ENCODE results near the gene FAM180A. TPM values are rescaled to one million over a fixed set of nuclear protein-coding genes. Genes with fewer than 3 reads are reported as not detected.

Gene FAM180A
- total and polyA plus RNA-seq, 2 experiments from 2014 or later: not detected

DNA sequence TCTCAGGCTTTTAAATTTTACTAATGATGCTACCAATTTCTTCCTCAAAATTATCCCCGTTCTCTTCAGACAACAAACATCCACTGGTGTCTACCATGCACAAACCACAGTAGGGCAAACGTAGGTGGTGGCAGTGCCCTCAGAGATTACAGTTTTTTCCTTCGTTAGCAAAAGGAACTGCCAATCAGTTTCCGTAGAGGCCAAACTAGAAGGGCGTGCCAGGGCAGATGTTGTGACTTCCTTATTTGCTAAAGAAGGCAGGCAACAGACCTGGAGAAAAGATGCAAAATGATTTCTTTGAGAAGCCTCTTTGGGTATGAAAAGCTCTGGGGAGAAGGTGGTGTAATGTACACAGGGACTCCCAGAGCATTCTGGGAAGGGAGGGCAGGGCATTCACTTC, 7.6 kb upstream of the FAM180A start:
- no peaks in the 10 kb centered on the region for H4K20me1 ChIP-seq (replicated peaks; ENCODE audit: insufficient read depth)
- H3K4me3 ChIP-seq: no peak overlapping the region
- no peaks in the 10 kb centered on the region for H3K36me3 ChIP-seq (ENCODE audit: insufficient read depth)
- no peak overlapping the region for H3K4me2 ChIP-seq
- no peak overlapping the region for H2AFZ ChIP-seq
- TF ChIP-seq, protein P1, sequence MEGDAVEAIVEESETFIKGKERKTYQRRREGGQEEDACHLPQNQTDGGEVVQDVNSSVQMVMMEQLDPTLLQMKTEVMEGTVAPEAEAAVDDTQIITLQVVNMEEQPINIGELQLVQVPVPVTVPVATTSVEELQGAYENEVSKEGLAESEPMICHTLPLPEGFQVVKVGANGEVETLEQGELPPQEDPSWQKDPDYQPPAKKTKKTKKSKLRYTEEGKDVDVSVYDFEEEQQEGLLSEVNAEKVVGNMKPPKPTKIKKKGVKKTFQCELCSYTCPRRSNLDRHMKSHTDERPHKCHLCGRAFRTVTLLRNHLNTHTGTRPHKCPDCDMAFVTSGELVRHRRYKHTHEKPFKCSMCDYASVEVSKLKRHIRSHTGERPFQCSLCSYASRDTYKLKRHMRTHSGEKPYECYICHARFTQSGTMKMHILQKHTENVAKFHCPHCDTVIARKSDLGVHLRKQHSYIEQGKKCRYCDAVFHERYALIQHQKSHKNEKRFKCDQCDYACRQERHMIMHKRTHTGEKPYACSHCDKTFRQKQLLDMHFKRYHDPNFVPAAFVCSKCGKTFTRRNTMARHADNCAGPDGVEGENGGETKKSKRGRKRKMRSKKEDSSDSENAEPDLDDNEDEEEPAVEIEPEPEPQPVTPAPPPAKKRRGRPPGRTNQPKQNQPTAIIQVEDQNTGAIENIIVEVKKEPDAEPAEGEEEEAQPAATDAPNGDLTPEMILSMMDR (conservative IDR thresholded peaks at IDR 0.05; ENCODE audit: low read depth in 2 of 2): no peak
- TF ChIP-seq, protein P2, sequence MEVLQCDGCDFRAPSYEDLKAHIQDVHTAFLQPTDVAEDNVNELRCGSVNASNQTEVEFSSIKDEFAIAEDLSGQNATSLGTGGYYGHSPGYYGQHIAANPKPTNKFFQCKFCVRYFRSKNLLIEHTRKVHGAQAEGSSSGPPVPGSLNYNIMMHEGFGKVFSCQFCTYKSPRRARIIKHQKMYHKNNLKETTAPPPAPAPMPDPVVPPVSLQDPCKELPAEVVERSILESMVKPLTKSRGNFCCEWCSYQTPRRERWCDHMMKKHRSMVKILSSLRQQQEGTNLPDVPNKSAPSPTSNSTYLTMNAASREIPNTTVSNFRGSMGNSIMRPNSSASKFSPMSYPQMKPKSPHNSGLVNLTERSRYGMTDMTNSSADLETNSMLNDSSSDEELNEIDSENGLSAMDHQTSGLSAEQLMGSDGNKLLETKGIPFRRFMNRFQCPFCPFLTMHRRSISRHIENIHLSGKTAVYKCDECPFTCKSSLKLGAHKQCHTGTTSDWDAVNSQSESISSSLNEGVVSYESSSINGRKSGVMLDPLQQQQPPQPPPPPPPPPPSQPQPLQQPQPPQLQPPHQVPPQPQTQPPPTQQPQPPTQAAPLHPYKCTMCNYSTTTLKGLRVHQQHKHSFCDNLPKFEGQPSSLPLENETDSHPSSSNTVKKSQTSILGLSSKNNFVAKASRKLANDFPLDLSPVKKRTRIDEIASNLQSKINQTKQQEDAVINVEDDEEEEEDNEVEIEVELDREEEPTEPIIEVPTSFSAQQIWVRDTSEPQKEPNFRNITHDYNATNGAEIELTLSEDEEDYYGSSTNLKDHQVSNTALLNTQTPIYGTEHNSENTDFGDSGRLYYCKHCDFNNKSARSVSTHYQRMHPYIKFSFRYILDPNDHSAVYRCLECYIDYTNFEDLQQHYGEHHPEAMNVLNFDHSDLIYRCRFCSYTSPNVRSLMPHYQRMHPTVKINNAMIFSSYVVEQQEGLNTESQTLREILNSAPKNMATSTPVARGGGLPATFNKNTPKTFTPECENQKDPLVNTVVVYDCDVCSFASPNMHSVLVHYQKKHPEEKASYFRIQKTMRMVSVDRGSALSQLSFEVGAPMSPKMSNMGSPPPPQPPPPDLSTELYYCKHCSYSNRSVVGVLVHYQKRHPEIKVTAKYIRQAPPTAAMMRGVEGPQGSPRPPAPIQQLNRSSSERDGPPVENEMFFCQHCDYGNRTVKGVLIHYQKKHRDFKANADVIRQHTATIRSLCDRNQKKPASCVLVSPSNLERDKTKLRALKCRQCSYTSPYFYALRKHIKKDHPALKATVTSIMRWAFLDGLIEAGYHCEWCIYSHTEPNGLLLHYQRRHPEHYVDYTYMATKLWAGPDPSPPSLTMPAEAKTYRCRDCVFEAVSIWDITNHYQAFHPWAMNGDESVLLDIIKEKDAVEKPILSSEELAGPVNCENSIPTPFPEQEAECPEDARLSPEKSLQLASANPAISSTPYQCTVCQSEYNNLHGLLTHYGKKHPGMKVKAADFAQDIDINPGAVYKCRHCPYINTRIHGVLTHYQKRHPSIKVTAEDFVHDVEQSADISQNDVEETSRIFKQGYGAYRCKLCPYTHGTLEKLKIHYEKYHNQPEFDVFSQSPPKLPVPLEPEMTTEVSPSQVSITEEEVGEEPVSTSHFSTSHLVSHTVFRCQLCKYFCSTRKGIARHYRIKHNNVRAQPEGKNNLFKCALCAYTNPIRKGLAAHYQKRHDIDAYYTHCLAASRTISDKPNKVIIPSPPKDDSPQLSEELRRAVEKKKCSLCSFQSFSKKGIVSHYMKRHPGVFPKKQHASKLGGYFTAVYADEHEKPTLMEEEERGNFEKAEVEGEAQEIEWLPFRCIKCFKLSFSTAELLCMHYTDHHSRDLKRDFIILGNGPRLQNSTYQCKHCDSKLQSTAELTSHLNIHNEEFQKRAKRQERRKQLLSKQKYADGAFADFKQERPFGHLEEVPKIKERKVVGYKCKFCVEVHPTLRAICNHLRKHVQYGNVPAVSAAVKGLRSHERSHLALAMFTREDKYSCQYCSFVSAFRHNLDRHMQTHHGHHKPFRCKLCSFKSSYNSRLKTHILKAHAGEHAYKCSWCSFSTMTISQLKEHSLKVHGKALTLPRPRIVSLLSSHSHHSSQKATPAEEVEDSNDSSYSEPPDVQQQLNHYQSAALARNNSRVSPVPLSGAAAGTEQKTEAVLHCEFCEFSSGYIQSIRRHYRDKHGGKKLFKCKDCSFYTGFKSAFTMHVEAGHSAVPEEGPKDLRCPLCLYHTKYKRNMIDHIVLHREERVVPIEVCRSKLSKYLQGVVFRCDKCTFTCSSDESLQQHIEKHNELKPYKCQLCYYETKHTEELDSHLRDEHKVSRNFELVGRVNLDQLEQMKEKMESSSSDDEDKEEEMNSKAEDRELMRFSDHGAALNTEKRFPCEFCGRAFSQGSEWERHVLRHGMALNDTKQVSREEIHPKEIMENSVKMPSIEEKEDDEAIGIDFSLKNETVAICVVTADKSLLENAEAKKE (CRISPR knock-in tag; IDR thresholded peaks at IDR 0.05): no peak
- TF ChIP-seq POLR2AphosphoS5 (IDR thresholded peaks at IDR 0.05; ENCODE audit: low read depth) (no peak), EZH2 (IDR thresholded peaks at IDR 0.05; ENCODE audit: low read depth, unreplicated experiment) (no peak), CREB1 (CRISPR knock-in tag; IDR thresholded peaks at IDR 0.05; ENCODE audit: low read depth) (no peak), NANOG (IDR thresholded peaks at IDR 0.05; ENCODE audit: borderline replicate concordance) (no peak), EZH2phosphoT487 (IDR thresholded peaks at IDR 0.05; ENCODE audit: unreplicated experiment) (no peak), STAT1 (IDR thresholded peaks at IDR 0.05; ENCODE audit: unreplicated experiment) (no peak), JUNB (IDR thresholded peaks at IDR 0.05; ENCODE audit: unreplicated experiment) (no peak), ZNF114 (CRISPR knock-in tag; IDR thresholded peaks at IDR 0.05) (no peak)
- TF ChIP-seq, protein P3, sequence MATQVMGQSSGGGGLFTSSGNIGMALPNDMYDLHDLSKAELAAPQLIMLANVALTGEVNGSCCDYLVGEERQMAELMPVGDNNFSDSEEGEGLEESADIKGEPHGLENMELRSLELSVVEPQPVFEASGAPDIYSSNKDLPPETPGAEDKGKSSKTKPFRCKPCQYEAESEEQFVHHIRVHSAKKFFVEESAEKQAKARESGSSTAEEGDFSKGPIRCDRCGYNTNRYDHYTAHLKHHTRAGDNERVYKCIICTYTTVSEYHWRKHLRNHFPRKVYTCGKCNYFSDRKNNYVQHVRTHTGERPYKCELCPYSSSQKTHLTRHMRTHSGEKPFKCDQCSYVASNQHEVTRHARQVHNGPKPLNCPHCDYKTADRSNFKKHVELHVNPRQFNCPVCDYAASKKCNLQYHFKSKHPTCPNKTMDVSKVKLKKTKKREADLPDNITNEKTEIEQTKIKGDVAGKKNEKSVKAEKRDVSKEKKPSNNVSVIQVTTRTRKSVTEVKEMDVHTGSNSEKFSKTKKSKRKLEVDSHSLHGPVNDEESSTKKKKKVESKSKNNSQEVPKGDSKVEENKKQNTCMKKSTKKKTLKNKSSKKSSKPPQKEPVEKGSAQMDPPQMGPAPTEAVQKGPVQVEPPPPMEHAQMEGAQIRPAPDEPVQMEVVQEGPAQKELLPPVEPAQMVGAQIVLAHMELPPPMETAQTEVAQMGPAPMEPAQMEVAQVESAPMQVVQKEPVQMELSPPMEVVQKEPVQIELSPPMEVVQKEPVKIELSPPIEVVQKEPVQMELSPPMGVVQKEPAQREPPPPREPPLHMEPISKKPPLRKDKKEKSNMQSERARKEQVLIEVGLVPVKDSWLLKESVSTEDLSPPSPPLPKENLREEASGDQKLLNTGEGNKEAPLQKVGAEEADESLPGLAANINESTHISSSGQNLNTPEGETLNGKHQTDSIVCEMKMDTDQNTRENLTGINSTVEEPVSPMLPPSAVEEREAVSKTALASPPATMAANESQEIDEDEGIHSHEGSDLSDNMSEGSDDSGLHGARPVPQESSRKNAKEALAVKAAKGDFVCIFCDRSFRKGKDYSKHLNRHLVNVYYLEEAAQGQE (IDR thresholded peaks at IDR 0.05; ENCODE audit: unreplicated experiment): no peak
- H3K4me1 ChIP-seq (ENCODE audit: insufficient read depth): peaks cover 13% of the 10 kb centered on the region; the same call in 1 of the 2 replicates
- no peaks in the 10 kb centered on the region for H3K79me2 ChIP-seq (replicated peaks; ENCODE audit: insufficient read depth)
- no peaks in the 10 kb centered on the region for H3F3A ChIP-seq (replicated peaks; ENCODE audit: low read depth)
- Mint-ChIP-seq H3K27ac (no peak overlapping the region), H3K4me1 (peaks cover 27% of the 10 kb centered on the region), H3K9me3 (peaks cover 7% of the 10 kb centered on the region), H3K36me3 (ENCODE audit: low read depth) (peaks cover 19% of the 10 kb centered on the region), H3K27me3 (ENCODE audit: insufficient read depth, low read depth, poor library complexity) (peaks cover 5% of the 10 kb centered on the region), H3K4me3 (no peak overlapping the region)
- no peaks in the 10 kb centered on the region for H3K27me3 ChIP-seq (ENCODE audit: insufficient read depth)
- DNase-seq (ENCODE audit: low spot score) (no peak), ATAC-seq (no peak)
- no peak overlapping the region for H3K27ac ChIP-seq (ENCODE audit: low read depth)
- H3K9me2 ChIP-seq (ENCODE audit: insufficient read depth): peaks cover 12% of the 10 kb centered on the region
